B cell (primary cell): ENCODE results near the gene MAP3K7CL. TPM values are rescaled to one million over a fixed set of nuclear protein-coding genes. Genes with fewer than 3 reads are reported as not detected.
A peak's percentile ranks its signal among the peaks of the same experiment; 100 is the strongest.

Experiments used
- ATAC-seq: fragments of 200-7000 bp; cut with Tn5 transposase; one replicate; pipeline ENCODE4 v1.10.0; 2021; ENCODE audit warnings: low read depth, mild to moderate bottlenecking, moderate number of reproducible peaks, moderate library complexity
- CTCF ChIA-PET: fragments of 350-600 bp; sonication (Branson Sonifier 250); formaldehyde crosslinking; loops from one replicate; lab custom pipeline; 2021; ENCODE audit warnings: antibody characterized with exemption, inconsistent platforms; lab: Charles Lee
- POLR2A ChIA-PET: fragments of 350-600 bp; sonication (Branson Sonifier 250); formaldehyde crosslinking; loops from one replicate; lab custom pipeline; 2021; ENCODE audit warnings: antibody characterized with exemption; lab: Charles Lee
- DNase-seq: peaks from one replicate; pipeline ENCODE4 v3.0.0; 2013
- H2AFZ ChIP-seq: 2 replicates; pipeline ENCODE4 v1.6.1; 2012; ENCODE audit warnings: mild to moderate bottlenecking, low read depth, low read length; ENCODE audit not compliant: insufficient read depth, poor library complexity, severe bottlenecking
- H3K27ac ChIP-seq, 2 donors: 1 replicate in 1 of 2; 2 replicates in 1 of 2; pipeline ENCODE4 v1.5.1; 2012 to 2013; ENCODE audit warnings: low read length in 2 of 2, mild to moderate bottlenecking in 2 of 2, moderate library complexity in 1 of 2
- H3K27me3 ChIP-seq, 4 experiments: fragments of 200-600 bp in 1 of 4; sonication (generic) in 1 of 4; replicated peaks in 1 of 4; 1 replicate in 2 of 4; 2 replicates in 2 of 4; pipeline versions ENCODE4 v1.6.1 to v1.7.0; 2013 to 2016; ENCODE audit warnings: low read length in 3 of 4, mild to moderate bottlenecking in 2 of 4, mixed read lengths in 1 of 4, moderate library complexity in 1 of 4; ENCODE audit not compliant: insufficient read depth in 4 of 4, control insufficient read depth in 3 of 4; ENCODE audit errors: control extremely low read depth in 1 of 4
- H3K36me3 ChIP-seq, 2 experiments: replicated peaks in 1 of 2; 1 replicate in 1 of 2; 2 replicates in 1 of 2; pipeline versions ENCODE4 v1.6.1 to v1.7.1; 2013; ENCODE audit warnings: low read length in 1 of 2; ENCODE audit not compliant: insufficient read depth in 2 of 2, control insufficient read depth in 1 of 2; ENCODE audit errors: control extremely low read depth in 1 of 2, extremely low read depth in 1 of 2
- H3K4me1 ChIP-seq, 2 donors: fragments of 200-600 bp in 1 of 2; sonication (generic) in 1 of 2; 1 replicate in 1 of 2; 2 replicates in 1 of 2; pipeline versions ENCODE4 v1.5.1 to v1.6.1; 2013 to 2017; ENCODE audit warnings: low read length in 2 of 2; ENCODE audit not compliant: control insufficient read depth in 2 of 2, insufficient read depth in 2 of 2
- H3K4me2 ChIP-seq: replicated peaks from 2 replicates; pipeline ENCODE3; 2012; ENCODE audit warnings: mild to moderate bottlenecking, low read depth, low read length; ENCODE audit not compliant: poor library complexity, severe bottlenecking
- H3K4me3 ChIP-seq, 5 experiments: fragments of 200-600 bp in 1 of 5; sonication (generic) in 1 of 5; 1 replicate in 3 of 5; 2 replicates in 2 of 5; pipeline versions ENCODE4 v1.5.1 to v1.7.0; 2011 to 2016; ENCODE audit warnings: low read length in 4 of 5, mild to moderate bottlenecking in 4 of 5, low read depth in 2 of 5, control low read depth in 1 of 5, moderate library complexity in 1 of 5; ENCODE audit not compliant: insufficient read depth in 1 of 5; ENCODE audit errors: control extremely low read depth in 1 of 5, extremely low read depth in 1 of 5
- H3K79me2 ChIP-seq: fragments of 200-600 bp; sonication (generic); one replicate; pipeline ENCODE4 v1.6.0; 2016; ENCODE audit warnings: low read length; ENCODE audit not compliant: control insufficient read depth, insufficient read depth
- H3K9ac ChIP-seq: fragments of 200-600 bp; sonication (generic); 2 replicates; pipeline ENCODE4 v1.6.1; 2017; ENCODE audit warnings: mild to moderate bottlenecking, low read length, moderate library complexity
- H3K9me3 ChIP-seq, 3 donors: one replicate each; pipeline versions ENCODE4 v1.6.1 to v1.7.1; 2013; ENCODE audit warnings: low read length in 2 of 3; ENCODE audit not compliant: control insufficient read depth in 2 of 3, insufficient read depth in 1 of 3; ENCODE audit errors: control extremely low read depth in 1 of 3
- H4K20me1 ChIP-seq: 2 replicates; pipeline ENCODE4 v1.6.0; 2012; ENCODE audit warnings: mild to moderate bottlenecking, low read length; ENCODE audit not compliant: insufficient read depth, control insufficient read depth, poor library complexity, severe bottlenecking
- H3K27ac Mint-ChIP-seq: one replicate; pipeline ENCODE4 v1.8.0; 2021; ENCODE audit warnings: mixed read lengths
- H3K27me3 Mint-ChIP-seq: one replicate; pipeline ENCODE4 v1.8.0; 2021; ENCODE audit warnings: mixed read lengths
- H3K4me1 Mint-ChIP-seq: one replicate; pipeline ENCODE4 v1.8.0; 2021; ENCODE audit warnings: mixed read lengths
- H3K4me3 Mint-ChIP-seq: one replicate; pipeline ENCODE4 v1.8.0; 2021; ENCODE audit warnings: mixed read lengths
- H3K9me3 Mint-ChIP-seq: one replicate; pipeline ENCODE4 v1.8.0; 2022; ENCODE audit warnings: mixed read lengths; ENCODE audit not compliant: insufficient read depth
- EZH2 ChIP-seq: IDR thresholded peaks from 2 replicates; pipeline ENCODE4 v1.6.1; 2012; ENCODE audit warnings: borderline replicate concordance, low read depth, mild to moderate bottlenecking, moderate library complexity, low read length; ENCODE audit not compliant: insufficient read depth, poor library complexity, severe bottlenecking
- WGBS: methylation state at CpG from one replicate; pipeline ENCODE4 v1.1.5; 2013; ENCODE audit warnings: missing lambda C conversion rate; ENCODE audit not compliant: insufficient coverage; 5-methylcytosine and 5-hydroxymethylcytosine counted together
- intact Hi-C: fragments of 100-400 bp; cut with micrococcal nuclease; formaldehyde crosslinking; loops from one replicate; pipeline ENCODE4 v1.10.0; 2022
- polyA plus RNA-seq: library from polyadenylated mRNA; depleted of rRNA; stranded (reverse); fragments of >200 nt; gene quantifications from 2 replicates; pipeline ENCODE4 v1.2.3, GENCODE V29; 2012
- total RNA-seq, 2 donors: library from RNA; stranded (reverse); fragments of 120-200 nt in 1 of 2; gene quantifications; 1 replicate in 1 of 2; 2 replicates in 1 of 2; pipeline versions ENCODE4 v1.2.3 to v1.2.4, GENCODE V29; 2013 to 2022
- TF ChIP-seq, protein P1 (sequence below): fragments of 200-600 bp; IDR thresholded peaks from one replicate; pipeline ENCODE4 v1.8.0; 2022; ENCODE audit warnings: antibody characterized with exemption, mild to moderate bottlenecking

Gene MAP3K7CL
- total and polyA plus RNA-seq, 2 donors (not counting 1 experiment from before 2014, with no cell fraction given): 8.9 to 11.9 TPM

DNA sequence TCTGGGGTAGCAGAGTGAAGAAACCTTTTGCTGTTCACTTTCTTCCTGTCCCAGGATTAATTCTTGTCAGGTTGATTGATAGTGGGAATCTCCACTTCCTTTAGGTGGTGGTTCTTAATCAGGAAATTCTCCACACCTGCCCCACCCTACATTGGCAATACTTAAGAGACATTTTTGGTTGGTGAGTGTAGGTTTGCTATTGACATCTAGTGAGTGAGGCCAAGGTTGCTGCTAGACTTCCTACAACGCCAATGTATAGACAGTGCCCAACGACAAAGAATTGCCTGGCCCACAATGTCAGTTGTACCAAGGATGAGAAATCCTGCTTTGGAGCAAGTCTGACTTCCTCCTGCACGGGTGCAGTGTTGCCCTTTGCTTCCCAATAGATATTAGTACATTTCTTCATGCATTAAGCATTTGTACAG lies 38.5 kb downstream of the MAP3K7CL start:
- Histone ChIP-seq H3K4me3 (no peak overlapping the region), H3K4me2 (no peak overlapping the region), H4K20me1 (no peaks in the 10 kb centered on the region), H3K79me2 (no peaks in the 10 kb centered on the region), H2AFZ (no peak overlapping the region), H3K36me3 (peaks cover 0 to 2% of the 10 kb centered on the region in 2 experiments), H3K9me3 (no peaks in the 10 kb centered on the region), H3K27me3 (no peaks in the 10 kb centered on the region), H3K4me1 (peaks cover 7 to 10% of the 10 kb centered on the region in 2 donors), H3K27ac (no peak overlapping the region), H3K9ac (no peak overlapping the region)
- Mint-ChIP-seq H3K4me3 (no peak overlapping the region), H3K27ac (no peak overlapping the region), H3K27me3 (no peaks in the 10 kb centered on the region), H3K9me3 (no peaks in the 10 kb centered on the region), H3K4me1 (peaks cover 12% of the 10 kb centered on the region)
- no peak for TF ChIP-seq EZH2
- TF ChIP-seq, protein P1, sequence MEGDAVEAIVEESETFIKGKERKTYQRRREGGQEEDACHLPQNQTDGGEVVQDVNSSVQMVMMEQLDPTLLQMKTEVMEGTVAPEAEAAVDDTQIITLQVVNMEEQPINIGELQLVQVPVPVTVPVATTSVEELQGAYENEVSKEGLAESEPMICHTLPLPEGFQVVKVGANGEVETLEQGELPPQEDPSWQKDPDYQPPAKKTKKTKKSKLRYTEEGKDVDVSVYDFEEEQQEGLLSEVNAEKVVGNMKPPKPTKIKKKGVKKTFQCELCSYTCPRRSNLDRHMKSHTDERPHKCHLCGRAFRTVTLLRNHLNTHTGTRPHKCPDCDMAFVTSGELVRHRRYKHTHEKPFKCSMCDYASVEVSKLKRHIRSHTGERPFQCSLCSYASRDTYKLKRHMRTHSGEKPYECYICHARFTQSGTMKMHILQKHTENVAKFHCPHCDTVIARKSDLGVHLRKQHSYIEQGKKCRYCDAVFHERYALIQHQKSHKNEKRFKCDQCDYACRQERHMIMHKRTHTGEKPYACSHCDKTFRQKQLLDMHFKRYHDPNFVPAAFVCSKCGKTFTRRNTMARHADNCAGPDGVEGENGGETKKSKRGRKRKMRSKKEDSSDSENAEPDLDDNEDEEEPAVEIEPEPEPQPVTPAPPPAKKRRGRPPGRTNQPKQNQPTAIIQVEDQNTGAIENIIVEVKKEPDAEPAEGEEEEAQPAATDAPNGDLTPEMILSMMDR: no peak
- intact Hi-C loops: no loop called here
- CTCF ChIA-PET: no interaction called here
- ATAC-seq (no peak), DNase-seq (no peak)
- 100% methylated on average over 3 of the region's 3 CpGs for WGBS
- POLR2A ChIA-PET: no interaction called here

DNA sequence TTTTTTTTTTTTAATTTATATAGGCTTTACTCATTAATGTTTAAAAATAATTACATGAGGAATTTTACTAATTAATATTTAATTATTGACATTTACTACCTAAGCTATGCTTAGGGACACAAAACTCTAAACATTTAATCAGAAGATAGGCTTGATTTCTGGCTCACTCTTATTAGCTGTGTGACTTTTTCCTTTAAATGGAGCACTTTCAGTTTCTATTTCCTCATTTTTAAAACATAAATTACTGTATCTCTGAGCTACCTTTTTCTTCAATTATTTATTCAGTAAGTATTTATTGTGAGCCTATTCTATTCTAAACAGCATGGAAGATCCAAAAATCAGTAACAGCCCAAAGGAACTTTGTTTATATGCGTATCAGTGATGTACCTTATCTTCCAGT lies 40.5 kb downstream of the MAP3K7CL start:
- no peak overlapping the region for H3K27ac Mint-ChIP-seq
- H3K27ac ChIP-seq: peak overlapping the region in 1 of 2 donors; percentile 33
- CTCF ChIA-PET: interaction anchor here (1.0 to 2.1 kb wide), 3 partner anchors 63 to 201 kb away, joined by 3 to 5 read pairs (median 5); no protein-coding TSS in a partner anchor
- H2AFZ ChIP-seq: peak overlapping the region; percentile 62
- no peak for ATAC-seq
- POLR2A ChIA-PET: interaction anchor here (1.0 kb wide), 1 partner anchor 26 kb away, joined by 5 read pairs; no protein-coding TSS in a partner anchor
- H3K4me2 ChIP-seq: peak overlapping the region; percentile 56
- no peaks in the 10 kb centered on the region for H3K27me3 Mint-ChIP-seq
- no peaks in the 10 kb centered on the region for H3K9me3 Mint-ChIP-seq
- WGBS: no CpG with 5 or more reads among the region's 1 CpG
- H3K4me3 ChIP-seq: no peak overlapping the region
- H4K20me1 ChIP-seq: no peaks in the 10 kb centered on the region
- H3K27me3 ChIP-seq: no peaks in the 10 kb centered on the region
- intact Hi-C loops: loop anchor here (10.0 kb wide), 1 partner anchor 46 kb away; no protein-coding TSS in a partner anchor
- no peaks in the 10 kb centered on the region for H3K79me2 ChIP-seq
- H3K9me3 ChIP-seq: no peaks in the 10 kb centered on the region
- no peak overlapping the region for H3K9ac ChIP-seq
- TF ChIP-seq, protein P1: no peak
- TF ChIP-seq EZH2: no peak
- peak; percentile 28 for DNase-seq
- H3K4me1 Mint-ChIP-seq: peaks cover 19% of the 10 kb centered on the region
- peaks cover 9 to 10% of the 10 kb centered on the region in 2 donors for H3K4me1 ChIP-seq
- peaks cover 0 to 2% of the 10 kb centered on the region in 2 experiments for H3K36me3 ChIP-seq
- no peak overlapping the region for H3K4me3 Mint-ChIP-seq
